Cardiac muscle cell (in vitro differentiated cells and primary cell): ENCODE measurements around the gene TMEM127. TPM values are rescaled to one million over a fixed set of nuclear protein-coding genes. Genes with fewer than 3 reads are reported as not detected.

Experiments
- DNase-seq, 2 donors: peaks; one replicate each; pipeline versions ENCODE4 v3.0.0 to v3.0.0-alpha.2; 2010 to 2017; ENCODE audit warnings: low read depth in 1 of 2, low spot score in 1 of 2
- H3K27ac ChIP-seq: fragments of 200-600 bp; sonication (generic); 2 replicates; pipeline ENCODE4 v1.5.1; 2016
- H3K27me3 ChIP-seq: fragments of 200-600 bp; sonication (generic); 2 replicates; pipeline ENCODE4 v1.6.0; 2016; ENCODE audit warnings: control low read depth
- H3K36me3 ChIP-seq: fragments of 200-600 bp; sonication (generic); 2 replicates; pipeline ENCODE4 v1.5.1; 2016; ENCODE audit warnings: control low read depth
- H3K4me1 ChIP-seq: fragments of 200-600 bp; sonication (generic); 2 replicates; pipeline ENCODE4 v1.8.1; 2017; ENCODE audit warnings: low read depth, mild to moderate bottlenecking, mixed run types
- H3K4me3 ChIP-seq: fragments of 200-600 bp; sonication (generic); 2 replicates; pipeline ENCODE4 v1.5.1; 2016; ENCODE audit warnings: mild to moderate bottlenecking
- H3K9me3 ChIP-seq: fragments of 200-600 bp; sonication (generic); 2 replicates; pipeline ENCODE4 v1.5.1; 2017; ENCODE audit warnings: low read depth, mild to moderate bottlenecking, control low read depth
- polyA plus RNA-seq: library from polyadenylated mRNA; unstranded; fragments of >200 nt; fragmentation: Nextera tagmentation; extraction: Ambion mirVana; gene quantifications from 2 replicates; pipeline ENCODE4 v1.2.1, GENCODE V29; 2016
- total RNA-seq: library from RNA; depleted of rRNA; stranded (reverse); fragments of >200 nt; gene quantifications from 2 replicates; pipeline ENCODE4 v1.2.3, GENCODE V29; 2016
- TF ChIP-seq, protein P1 (sequence below): IDR thresholded peaks from 2 replicates; pipeline ENCODE4 v1.5.1; 2012; ENCODE audit warnings: low read depth, mild to moderate bottlenecking, low read length

Gene TMEM127
- total and polyA plus RNA-seq, 2 experiments from 2014 or later, result 59.1 to 71.0 TPM

DNA sequence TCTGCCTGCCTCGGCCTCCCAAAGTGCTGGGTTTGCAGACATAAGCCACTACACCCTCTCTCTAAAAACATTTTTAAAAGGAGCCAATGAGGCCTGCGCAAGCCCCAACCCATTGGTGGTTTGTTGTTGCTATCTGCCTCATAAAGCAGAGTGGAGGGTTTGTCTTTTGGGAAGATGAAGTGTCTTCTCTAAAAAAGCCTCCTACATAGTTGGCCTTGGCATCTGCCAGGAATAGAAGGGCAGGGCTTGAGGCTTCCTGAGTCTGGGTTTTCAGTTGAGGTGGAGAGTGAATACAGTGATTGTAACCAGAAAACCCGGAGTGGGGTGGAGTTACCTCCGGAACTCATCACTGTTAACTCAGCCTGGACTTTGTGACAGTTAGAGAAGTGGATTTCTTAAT, 51.2 kb downstream of the TMEM127 start:
- no peaks in the 10 kb centered on the region for H3K27me3 ChIP-seq
- no peaks in the 10 kb centered on the region for H3K36me3 ChIP-seq
- no peak overlapping the region for H3K4me3 ChIP-seq
- no peak for DNase-seq
- no peaks in the 10 kb centered on the region for H3K9me3 ChIP-seq
- no peaks in the 10 kb centered on the region for H3K4me1 ChIP-seq
- TF ChIP-seq, protein P1, sequence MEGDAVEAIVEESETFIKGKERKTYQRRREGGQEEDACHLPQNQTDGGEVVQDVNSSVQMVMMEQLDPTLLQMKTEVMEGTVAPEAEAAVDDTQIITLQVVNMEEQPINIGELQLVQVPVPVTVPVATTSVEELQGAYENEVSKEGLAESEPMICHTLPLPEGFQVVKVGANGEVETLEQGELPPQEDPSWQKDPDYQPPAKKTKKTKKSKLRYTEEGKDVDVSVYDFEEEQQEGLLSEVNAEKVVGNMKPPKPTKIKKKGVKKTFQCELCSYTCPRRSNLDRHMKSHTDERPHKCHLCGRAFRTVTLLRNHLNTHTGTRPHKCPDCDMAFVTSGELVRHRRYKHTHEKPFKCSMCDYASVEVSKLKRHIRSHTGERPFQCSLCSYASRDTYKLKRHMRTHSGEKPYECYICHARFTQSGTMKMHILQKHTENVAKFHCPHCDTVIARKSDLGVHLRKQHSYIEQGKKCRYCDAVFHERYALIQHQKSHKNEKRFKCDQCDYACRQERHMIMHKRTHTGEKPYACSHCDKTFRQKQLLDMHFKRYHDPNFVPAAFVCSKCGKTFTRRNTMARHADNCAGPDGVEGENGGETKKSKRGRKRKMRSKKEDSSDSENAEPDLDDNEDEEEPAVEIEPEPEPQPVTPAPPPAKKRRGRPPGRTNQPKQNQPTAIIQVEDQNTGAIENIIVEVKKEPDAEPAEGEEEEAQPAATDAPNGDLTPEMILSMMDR, result no peak
- no peak overlapping the region for H3K27ac ChIP-seq

DNA sequence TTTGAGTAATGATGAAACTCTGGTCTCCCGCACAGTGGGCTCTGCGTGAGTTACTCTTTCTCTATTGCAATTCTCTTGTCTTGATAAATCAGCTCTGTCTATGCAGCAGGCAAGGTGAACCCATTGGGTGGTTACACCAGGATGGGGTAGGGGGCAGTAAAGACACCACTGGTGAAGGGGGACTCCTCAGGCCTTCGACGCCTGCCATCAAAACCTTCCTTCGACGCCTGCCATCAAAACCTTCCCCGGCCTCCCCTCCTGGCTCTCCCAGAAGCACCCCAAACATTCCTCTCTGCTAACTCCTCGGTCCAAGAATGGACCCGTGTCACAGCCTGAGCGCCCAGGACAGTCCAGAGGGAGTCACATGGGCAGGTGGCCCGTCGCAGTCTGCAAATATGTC, 52.4 kb downstream of the TMEM127 start:
- H3K36me3 ChIP-seq, result no peaks in the 10 kb centered on the region
- H3K4me3 ChIP-seq, result no peak overlapping the region
- TF ChIP-seq, protein P1, result no peak
- no peak overlapping the region for H3K27ac ChIP-seq
- H3K9me3 ChIP-seq, result no peaks in the 10 kb centered on the region
- H3K27me3 ChIP-seq, result no peaks in the 10 kb centered on the region
- no peak for DNase-seq
- no peaks in the 10 kb centered on the region for H3K4me1 ChIP-seq

DNA sequence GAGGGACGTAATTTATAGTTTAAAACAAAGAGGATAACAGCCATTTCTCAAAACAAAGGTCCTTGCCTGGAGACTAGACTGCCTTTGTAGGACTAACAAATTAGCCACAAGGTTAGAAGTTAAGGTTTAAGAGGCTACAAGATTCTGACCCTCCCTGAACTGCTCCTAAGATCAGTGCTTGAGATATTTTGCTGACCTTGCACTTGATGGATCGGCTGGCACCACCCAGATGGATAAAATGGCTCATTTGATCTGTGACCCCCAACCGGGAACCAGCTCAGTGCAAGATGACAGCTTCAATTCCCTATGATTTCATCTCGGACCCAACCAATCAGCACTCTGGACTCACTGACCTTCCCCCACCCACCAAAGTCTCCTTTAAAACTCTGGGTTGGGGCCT, 53.5 kb downstream of the TMEM127 start:
- Histone ChIP-seq H3K36me3 (no peaks in the 10 kb centered on the region), H3K4me1 (no peaks in the 10 kb centered on the region), H3K4me3 (no peak overlapping the region), H3K27me3 (no peaks in the 10 kb centered on the region), H3K9me3 (no peaks in the 10 kb centered on the region), H3K27ac (no peak overlapping the region)
- TF ChIP-seq, protein P1, result no peak
- DNase-seq, result no peak

DNA sequence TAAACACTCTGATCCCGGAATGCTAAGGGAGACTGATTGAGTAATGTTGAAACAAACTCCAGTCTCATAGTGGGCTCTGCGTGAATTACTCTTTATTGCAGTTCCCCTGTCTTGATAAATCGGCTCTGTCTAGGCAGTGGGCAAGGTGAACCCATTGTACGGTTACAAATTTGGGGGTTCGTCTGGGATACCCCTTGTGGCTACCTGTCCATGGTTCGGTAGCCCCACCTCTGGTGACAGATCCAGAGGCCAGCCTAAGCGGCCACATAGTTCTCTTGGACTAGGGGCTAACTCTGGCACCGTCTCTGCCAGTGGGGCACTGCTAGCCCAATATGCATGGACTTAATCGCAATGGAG, 56.1 kb downstream of the TMEM127 start:
- H3K4me1 ChIP-seq, result peaks cover 22% of the 10 kb centered on the region
- no peaks in the 10 kb centered on the region for H3K27me3 ChIP-seq
- peak overlapping the region; percentile 96 for H3K27ac ChIP-seq
- TF ChIP-seq, protein P1, result no peak
- H3K4me3 ChIP-seq, result peak overlapping the region; percentile 94
- no peaks in the 10 kb centered on the region for H3K36me3 ChIP-seq
- no peaks in the 10 kb centered on the region for H3K9me3 ChIP-seq
- DNase-seq, result no peak

DNA sequence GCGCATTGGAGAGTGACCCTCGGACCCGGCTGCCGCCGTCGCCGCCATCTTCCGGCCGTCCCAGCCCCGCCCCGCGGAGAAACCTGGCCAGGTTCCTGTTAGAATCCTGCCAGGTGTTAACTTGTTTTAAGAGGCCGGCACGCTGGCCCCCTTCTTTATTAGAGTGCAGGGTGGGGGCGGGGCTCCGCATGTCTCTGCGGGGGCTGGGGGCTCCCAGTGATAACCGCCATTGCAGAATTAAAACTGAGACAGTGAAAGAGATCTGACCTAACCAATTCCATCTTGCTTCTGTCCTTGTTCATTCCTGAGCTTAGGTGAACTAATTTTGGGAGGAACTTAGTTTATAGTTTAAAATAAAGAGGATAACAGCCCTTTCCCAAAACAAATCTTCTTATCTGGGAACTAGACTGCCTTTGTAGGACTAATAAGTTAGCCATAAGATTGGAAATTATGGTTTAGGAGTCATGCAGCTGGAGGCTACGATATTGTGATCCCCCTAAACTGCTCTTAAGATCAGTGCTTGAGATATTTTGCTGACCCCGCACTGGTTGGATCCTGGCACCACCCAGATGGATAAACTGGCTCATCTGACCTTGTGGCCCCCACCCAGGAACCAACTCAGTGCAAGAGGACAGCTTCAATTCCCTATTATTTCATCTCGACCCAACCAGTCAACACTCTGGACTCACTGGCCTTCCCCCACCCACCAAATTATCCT, 56.6 kb downstream of the TMEM127 start:
- no peaks in the 10 kb centered on the region for H3K9me3 ChIP-seq
- DNase-seq, result no peak
- peaks cover 22% of the 10 kb centered on the region for H3K4me1 ChIP-seq
- TF ChIP-seq, protein P1, result no peak
- H3K36me3 ChIP-seq, result no peaks in the 10 kb centered on the region
- H3K27ac ChIP-seq, result peak overlapping the region; percentile 96
- H3K27me3 ChIP-seq, result no peaks in the 10 kb centered on the region
- H3K4me3 ChIP-seq, result peak overlapping the region; percentile 94
